HEK293T (cell line): ENCODE data around the gene OR2AT4.

Source experiments
- CTCF ChIA-PET: fragments of 350-600 bp; formaldehyde crosslinking; extraction: SDS; loops from one replicate; lab custom pipeline; 2021; ENCODE audit warnings: antibody characterized with exemption, inconsistent platforms; lab: Yijun Ruan, JAX
- POLR2A ChIA-PET: fragments of 350-600 bp; formaldehyde crosslinking; extraction: SDS; loops from one replicate; lab custom pipeline; 2020; ENCODE audit warnings: antibody characterized with exemption, inconsistent platforms; lab: Yijun Ruan, JAX
- DNase-seq: peaks from one replicate; pipeline ENCODE4 v3.0.0; 2012; ENCODE audit warnings: mixed read lengths; ENCODE audit errors: extremely low spot score
- ARNT ChIP-seq: fragments of 450-650 bp; IDR thresholded peaks from 2 replicates; pipeline ENCODE4 v1.6.1; 2017; ENCODE audit warnings: mild to moderate bottlenecking
- BHLHE40 ChIP-seq: fragments of 450-650 bp; IDR thresholded peaks from 2 replicates; pipeline ENCODE4 v1.6.1; 2016; ENCODE audit warnings: mild to moderate bottlenecking, moderate library complexity, borderline replicate concordance
- CTBP1 ChIP-seq: fragments of 450-650 bp; IDR thresholded peaks from 2 replicates; pipeline ENCODE4 v1.6.1; 2016; ENCODE audit warnings: borderline replicate concordance
- ELF4 ChIP-seq: fragments of 450-650 bp; IDR thresholded peaks from 2 replicates; pipeline ENCODE4 v1.6.1; 2017; ENCODE audit warnings: antibody characterized with exemption
- FOXA1 ChIP-seq: fragments of 450-650 bp; IDR thresholded peaks from 2 replicates; pipeline ENCODE4 v1.6.1; 2016; ENCODE audit warnings: mild to moderate bottlenecking
- FOXK2 ChIP-seq: fragments of 450-650 bp; IDR thresholded peaks from 2 replicates; pipeline ENCODE4 v1.6.1; 2016; ENCODE audit warnings: mild to moderate bottlenecking
- FOXM1 ChIP-seq: fragments of 450-650 bp; IDR thresholded peaks from 2 replicates; pipeline ENCODE4 v1.6.1; 2017; ENCODE audit warnings: mild to moderate bottlenecking, borderline replicate concordance
- HDGF ChIP-seq: fragments of 450-650 bp; IDR thresholded peaks from 2 replicates; pipeline ENCODE4 v1.6.1; 2017; ENCODE audit warnings: antibody characterized with exemption, borderline replicate concordance
- L3MBTL2 ChIP-seq: fragments of 450-650 bp; conservative IDR thresholded peaks from 2 replicates; pipeline ENCODE4 v1.6.1; 2016; ENCODE audit warnings: mild to moderate bottlenecking
- LEF1 ChIP-seq: fragments of 450-650 bp; IDR thresholded peaks from 2 replicates; pipeline ENCODE4 v1.6.1; 2017; ENCODE audit warnings: mild to moderate bottlenecking, borderline replicate concordance
- NFRKB ChIP-seq: fragments of 450-650 bp; IDR thresholded peaks from 2 replicates; pipeline ENCODE4 v1.6.1; 2016; ENCODE audit warnings: mild to moderate bottlenecking, moderate library complexity
- SP1 ChIP-seq: fragments of 450-650 bp; IDR thresholded peaks from 2 replicates; pipeline ENCODE4 v1.6.1; 2017
- SUZ12 ChIP-seq: fragments of 450-650 bp; IDR thresholded peaks from 2 replicates; pipeline ENCODE4 v1.6.1; 2016; ENCODE audit warnings: mild to moderate bottlenecking
- TARDBP ChIP-seq: fragments of 450-650 bp; IDR thresholded peaks from 2 replicates; pipeline ENCODE4 v1.6.1; 2016
- ZNF384 ChIP-seq: fragments of 450-650 bp; IDR thresholded peaks from 2 replicates; pipeline ENCODE4 v1.6.1; 2016
- TF ChIP-seq, protein P1 (sequence below): fragments of 450-650 bp; IDR thresholded peaks from 2 replicates; pipeline ENCODE4 v1.6.1; 2016

Gene OR2AT4

GRCh38 chr11:75078233-75078632 lies 18.4 kb downstream of the OR2AT4 start:
- CTCF ChIA-PET = no interaction called here
- POLR2A ChIA-PET = no interaction called here
- no peak for DNase-seq
- TF ChIP-seq TARDBP (no peak), LEF1 (no peak), CTBP1 (no peak)

DNA sequence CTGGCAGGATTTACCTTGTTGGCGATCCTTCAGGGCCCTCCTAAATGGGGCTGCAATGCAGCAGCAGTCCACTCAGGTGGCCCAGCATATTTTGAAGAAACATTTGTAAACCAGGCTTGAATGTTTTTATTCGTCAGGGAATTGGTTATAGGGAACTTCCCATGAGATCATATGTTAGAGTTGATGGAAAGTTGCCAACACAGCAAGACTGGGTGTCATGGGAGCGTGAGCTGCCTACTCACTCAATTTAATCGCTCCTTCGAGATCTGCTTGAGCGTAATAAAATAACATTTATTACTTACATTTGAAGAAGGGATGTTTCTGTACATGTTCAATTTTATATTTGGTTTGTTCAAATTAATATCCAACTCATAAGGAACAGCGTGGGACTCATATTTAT lies 19.4 kb downstream of the OR2AT4 start:
- TF ChIP-seq CTBP1 = no peak
- TF ChIP-seq BHLHE40 = no peak
- no peak for TF ChIP-seq FOXM1
- TF ChIP-seq NFRKB = no peak
- no peak for TF ChIP-seq TARDBP
- TF ChIP-seq SP1 = no peak
- TF ChIP-seq ELF4 = no peak
- no peak for DNase-seq
- CTCF ChIA-PET = no interaction called here
- POLR2A ChIA-PET = no interaction called here

DNA sequence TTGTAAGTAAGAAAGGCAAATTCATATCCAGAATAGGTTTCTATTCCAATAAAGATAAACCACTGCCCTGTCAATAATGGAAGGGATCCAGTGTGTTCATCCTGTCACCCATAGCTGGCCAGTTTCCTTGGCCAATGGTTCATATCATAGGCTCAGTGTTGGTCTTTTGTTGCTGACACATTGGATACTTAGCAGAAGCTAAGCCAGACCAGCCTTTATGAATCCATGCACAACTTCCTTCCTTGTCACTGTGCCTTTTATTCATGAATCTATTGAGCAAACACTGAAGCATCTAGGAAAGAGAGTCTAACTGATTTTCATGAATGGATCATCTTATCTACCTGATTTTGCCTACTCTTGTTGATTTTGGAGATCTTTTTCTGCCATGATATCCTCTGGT lies 20.0 kb downstream of the OR2AT4 start:
- CTCF ChIA-PET = no interaction called here

GRCh38 chr11:75073459-75074190 lies 23.1 kb downstream of the OR2AT4 start:
- TF ChIP-seq SP1 = no peak
- no peak for TF ChIP-seq FOXK2
- no peak for TF ChIP-seq BHLHE40
- POLR2A ChIA-PET = no interaction called here
- CTCF ChIA-PET = no interaction called here
- DNase-seq = peak; percentile 22

More for the DNA sequence above, 20.0 kb downstream of the OR2AT4 start:
- POLR2A ChIA-PET = no interaction called here
- DNase-seq = no peak
- no peak for TF ChIP-seq LEF1
- no peak for TF ChIP-seq BHLHE40
- no peak for TF ChIP-seq TARDBP
- TF ChIP-seq NFRKB = no peak
- no peak for TF ChIP-seq FOXA1
- TF ChIP-seq ZNF384 = no peak
- TF ChIP-seq ARNT = no peak
- TF ChIP-seq, protein P1, sequence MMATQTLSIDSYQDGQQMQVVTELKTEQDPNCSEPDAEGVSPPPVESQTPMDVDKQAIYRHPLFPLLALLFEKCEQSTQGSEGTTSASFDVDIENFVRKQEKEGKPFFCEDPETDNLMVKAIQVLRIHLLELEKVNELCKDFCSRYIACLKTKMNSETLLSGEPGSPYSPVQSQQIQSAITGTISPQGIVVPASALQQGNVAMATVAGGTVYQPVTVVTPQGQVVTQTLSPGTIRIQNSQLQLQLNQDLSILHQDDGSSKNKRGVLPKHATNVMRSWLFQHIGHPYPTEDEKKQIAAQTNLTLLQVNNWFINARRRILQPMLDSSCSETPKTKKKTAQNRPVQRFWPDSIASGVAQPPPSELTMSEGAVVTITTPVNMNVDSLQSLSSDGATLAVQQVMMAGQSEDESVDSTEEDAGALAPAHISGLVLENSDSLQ = no peak
- TF ChIP-seq FOXM1 = no peak
- no peak for TF ChIP-seq SP1
- no peak for TF ChIP-seq FOXK2
- no peak for TF ChIP-seq ELF4

- TF ChIP-seq L3MBTL2 (no peak), SUZ12 (no peak), ELF4 (no peak)
- DNase-seq = no peak
- POLR2A ChIA-PET = no interaction called here
- CTCF ChIA-PET = no interaction called here
These were observed 24.1 kb downstream of the OR2AT4 start for GRCh38 chr11:75072582-75072981.

DNA sequence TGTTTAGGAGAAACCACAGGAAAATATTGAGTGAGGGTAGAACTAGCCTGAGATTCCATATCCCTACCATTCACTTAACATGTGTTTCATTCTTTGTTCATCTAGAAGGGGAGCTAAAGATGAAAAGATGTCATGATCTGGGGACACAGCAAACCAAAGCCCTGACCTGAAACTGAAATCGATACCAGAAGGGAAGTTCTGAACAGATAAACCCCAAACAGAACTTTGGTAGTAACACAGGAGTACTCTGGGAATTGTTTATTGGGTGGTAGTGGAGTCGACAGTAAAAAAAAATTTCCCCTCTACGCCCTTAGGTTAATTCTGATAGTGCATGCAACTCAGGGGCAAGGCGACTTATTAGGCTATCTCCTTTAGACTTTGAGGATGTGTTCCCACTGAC lies 27.2 kb downstream of the OR2AT4 start:
- DNase-seq = no peak
- POLR2A ChIA-PET = no interaction called here
- no peak for TF ChIP-seq FOXK2
- TF ChIP-seq SP1 = no peak
- TF ChIP-seq FOXA1 = no peak
- TF ChIP-seq ARNT = no peak
- CTCF ChIA-PET = interaction anchor here (0.7 kb wide), 1 partner anchor 75 kb away, joined by 5 read pairs; no protein-coding TSS in a partner anchor

DNA sequence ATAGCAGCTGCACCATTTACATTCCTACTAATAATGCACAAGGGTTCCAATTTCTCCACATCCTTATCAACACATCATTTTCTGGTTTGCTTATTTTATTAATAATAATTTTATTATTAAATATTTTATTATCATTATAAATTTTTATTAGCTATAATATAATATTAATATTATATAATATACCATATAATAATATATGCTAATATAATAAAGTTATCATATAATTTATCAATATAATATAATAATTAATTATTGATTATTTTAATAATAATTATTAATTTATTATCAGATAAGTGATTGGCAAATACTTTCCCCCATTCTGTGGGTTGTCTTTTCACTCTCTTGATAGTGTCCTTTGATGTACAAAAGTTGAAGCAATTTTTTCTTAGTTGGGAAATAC lies 27.7 kb downstream of the OR2AT4 start:
- no peak for DNase-seq
- TF ChIP-seq NFRKB (no peak), HDGF (no peak), LEF1 (no peak), FOXM1 (no peak), ZNF384 (no peak), TARDBP (no peak), SUZ12 (no peak), CTBP1 (no peak)
- TF ChIP-seq, protein P1 = no peak
- POLR2A ChIA-PET = no interaction called here
- CTCF ChIA-PET = no interaction called here

DNA sequence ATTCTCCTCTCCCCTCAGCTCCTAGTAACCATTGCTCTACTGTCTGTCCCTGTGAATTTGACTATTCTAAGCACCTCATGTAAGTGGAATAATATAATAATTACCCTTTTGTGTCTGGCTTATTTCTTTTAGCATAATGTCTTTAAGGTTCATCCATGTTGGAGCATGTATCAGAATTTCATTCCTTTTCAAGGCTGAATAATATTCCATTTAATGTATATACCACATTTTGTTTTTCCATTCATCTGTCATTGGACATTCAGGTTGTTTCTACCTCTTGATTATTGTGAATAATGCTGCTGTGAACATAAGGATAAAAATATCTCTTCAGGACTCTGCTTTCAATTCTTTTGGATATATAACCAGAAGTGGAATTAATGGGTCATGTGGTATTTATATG lies 28.1 kb downstream of the OR2AT4 start:
- POLR2A ChIA-PET = no interaction called here
- DNase-seq = no peak
- CTCF ChIA-PET = no interaction called here
- TF ChIP-seq FOXA1 = no peak
- no peak for TF ChIP-seq FOXK2
